Testis (tissue), 3 donors: ENCODE data around the gene RAB27B. TPM values are rescaled to one million over a fixed set of nuclear protein-coding genes. Genes with fewer than 3 reads are reported as not detected.

Source experiments
- DNase-seq: peaks from one replicate; pipeline ENCODE4 v3.0.0-alpha.2; 2019
- H3K27ac ChIP-seq, 2 donors: fragments of 200-600 bp; sonication (generic); one replicate each; pipeline ENCODE4 v1.5.1; 2019
- H3K27me3 ChIP-seq: fragments of 200-600 bp; sonication (generic); one replicate; pipeline ENCODE4 v1.5.1; 2019
- H3K36me3 ChIP-seq: fragments of 200-600 bp; sonication (generic); one replicate; pipeline ENCODE4 v1.5.1; 2017; ENCODE audit warnings: low read depth; ENCODE audit errors: missing control alignments
- H3K4me1 ChIP-seq: fragments of 200-600 bp; sonication (generic); one replicate; pipeline ENCODE4 v1.5.1; 2019
- H3K4me3 ChIP-seq, 2 donors: fragments of 200-600 bp; sonication (generic); one replicate each; pipeline ENCODE4 v1.5.1; 2017 to 2019
- H3K9me3 ChIP-seq: fragments of 200-600 bp; sonication (generic); one replicate; pipeline ENCODE4 v1.5.1; 2017
- POLR2A ChIP-seq: fragments of 450-650 bp; IDR thresholded peaks from one replicate; pipeline ENCODE4 v1.6.1; 2017; ENCODE audit warnings: antibody characterized with exemption, mild to moderate bottlenecking, moderate library complexity
- WGBS, 2 donors: methylation state at CpG; one replicate each; pipeline ENCODE4 v1.1.5; 2018; 5-methylcytosine and 5-hydroxymethylcytosine counted together
- intact Hi-C: fragments of 100-400 bp; cut with DNase I; formaldehyde crosslinking; loops from one replicate; pipeline ENCODE4 v1.15.1; 2023; ENCODE audit warnings: low total_unique reads
- polyA plus RNA-seq: library from polyadenylated mRNA; stranded (reverse); fragments of 350-450 nt; fragmentation: Illumina TruSeq; extraction: RNeasy Lipid Tissue Mini Kit (QIAGEN cat#74804); gene quantifications from one replicate; pipeline ENCODE4 v1.2.3, GENCODE V29; 2014; ENCODE audit warnings: low read depth, low replicate concordance; ENCODE audit not compliant: insufficient read depth
- total RNA-seq, 2 donors: library from RNA; depleted of rRNA; stranded (reverse); fragments of >200 nt; gene quantifications; one replicate each; pipeline ENCODE4 v1.2.3, GENCODE V29; 2016
- TF ChIP-seq, protein P1 (sequence below), 3 experiments: fragments of 450-650 bp in 2 of 3; fragments of 200-600 bp in 1 of 3; sonication (generic) in 1 of 3; IDR thresholded peaks; one replicate each; pipeline ENCODE4 v1.5.1; 2016 to 2019; ENCODE audit warnings: antibody characterized with exemption in 3 of 3, mild to moderate bottlenecking in 2 of 3, moderate library complexity in 1 of 3

RAB27B gene
- total and polyA plus RNA-seq, 3 donors from 2014 or later, result 0.93 to 5.8 (median 1.7) TPM

DNA sequence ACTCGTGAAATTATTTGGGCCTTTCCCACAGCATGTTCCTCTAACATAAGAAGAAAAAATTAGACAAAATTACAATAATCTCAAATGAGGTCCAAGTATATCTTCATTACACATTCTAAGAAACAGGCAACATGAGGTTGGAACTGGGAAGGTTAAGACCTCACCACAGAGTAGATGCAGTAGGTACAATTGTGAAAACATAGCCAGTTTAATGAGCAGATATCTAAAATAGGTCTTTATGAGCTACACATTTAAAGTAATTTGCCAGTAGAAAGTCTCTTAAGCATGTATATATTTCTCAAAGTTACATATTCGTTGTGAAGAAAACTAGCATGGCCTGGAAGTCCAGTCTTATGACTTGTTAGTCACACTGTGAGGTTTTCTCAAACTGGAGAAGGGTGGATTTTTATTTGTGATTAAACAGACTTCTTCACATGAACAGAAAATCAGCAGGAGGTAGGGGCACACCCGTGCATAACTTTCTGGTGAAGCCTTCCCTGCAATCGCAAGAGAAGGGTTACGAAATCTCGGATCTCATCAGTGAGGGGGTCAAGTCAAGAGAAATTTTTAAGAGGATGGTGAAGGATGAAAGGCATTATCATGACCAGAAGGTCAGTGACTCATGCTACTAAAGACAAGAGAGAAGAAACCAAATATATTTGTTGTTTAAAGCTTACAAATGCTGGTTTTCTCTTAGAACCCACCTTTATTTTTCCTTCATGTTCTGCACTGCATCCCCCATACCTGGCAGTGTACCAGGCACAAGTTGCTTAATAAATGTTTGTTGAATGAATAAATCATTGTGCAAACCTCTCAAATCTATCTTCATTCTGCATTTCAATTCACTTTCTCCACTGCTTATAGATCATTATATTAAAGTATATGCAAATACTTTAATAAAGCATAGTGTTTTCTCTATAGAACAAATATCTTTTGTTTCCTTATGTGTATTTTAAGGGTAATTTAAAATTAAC, 5.1 kb upstream of the RAB27B start:
- Histone ChIP-seq H3K9me3 (no peaks in the 10 kb centered on the region), H3K27ac (no peak overlapping the region), H3K27me3 (no peaks in the 10 kb centered on the region), H3K36me3 (no peaks in the 10 kb centered on the region), H3K4me3 (no peak overlapping the region), H3K4me1 (no peaks in the 10 kb centered on the region)
- WGBS, 2 donors, result 87 to 89% methylated on average over 6 of the region's 6 CpGs
- DNase-seq, result no peak
- TF ChIP-seq, protein P1, sequence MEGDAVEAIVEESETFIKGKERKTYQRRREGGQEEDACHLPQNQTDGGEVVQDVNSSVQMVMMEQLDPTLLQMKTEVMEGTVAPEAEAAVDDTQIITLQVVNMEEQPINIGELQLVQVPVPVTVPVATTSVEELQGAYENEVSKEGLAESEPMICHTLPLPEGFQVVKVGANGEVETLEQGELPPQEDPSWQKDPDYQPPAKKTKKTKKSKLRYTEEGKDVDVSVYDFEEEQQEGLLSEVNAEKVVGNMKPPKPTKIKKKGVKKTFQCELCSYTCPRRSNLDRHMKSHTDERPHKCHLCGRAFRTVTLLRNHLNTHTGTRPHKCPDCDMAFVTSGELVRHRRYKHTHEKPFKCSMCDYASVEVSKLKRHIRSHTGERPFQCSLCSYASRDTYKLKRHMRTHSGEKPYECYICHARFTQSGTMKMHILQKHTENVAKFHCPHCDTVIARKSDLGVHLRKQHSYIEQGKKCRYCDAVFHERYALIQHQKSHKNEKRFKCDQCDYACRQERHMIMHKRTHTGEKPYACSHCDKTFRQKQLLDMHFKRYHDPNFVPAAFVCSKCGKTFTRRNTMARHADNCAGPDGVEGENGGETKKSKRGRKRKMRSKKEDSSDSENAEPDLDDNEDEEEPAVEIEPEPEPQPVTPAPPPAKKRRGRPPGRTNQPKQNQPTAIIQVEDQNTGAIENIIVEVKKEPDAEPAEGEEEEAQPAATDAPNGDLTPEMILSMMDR (IDR thresholded peaks at IDR 0.05), result no peak
- TF ChIP-seq POLR2A, result no peak
- intact Hi-C loops, result no loop called here

DNA sequence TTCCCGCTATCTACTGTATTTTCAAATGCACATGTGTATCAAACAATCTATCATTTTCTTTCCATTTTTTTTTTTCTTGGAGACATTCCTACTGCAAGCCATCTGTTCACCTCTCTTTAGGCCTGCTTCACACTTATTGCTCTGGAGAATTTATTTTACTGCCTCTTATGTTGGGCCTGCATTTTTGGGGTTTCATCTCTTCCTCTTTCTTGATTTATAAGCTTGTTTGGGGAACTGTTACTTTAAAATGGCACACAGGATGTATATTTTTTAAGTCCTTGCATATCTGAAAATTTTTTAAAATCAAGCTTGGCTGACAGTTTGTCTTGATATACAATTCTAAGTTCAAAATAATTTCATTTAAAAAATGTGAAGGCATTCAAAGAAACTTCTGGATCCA, 3.5 kb upstream of the RAB27B start:
- intact Hi-C loops, result no loop called here
- no peaks in the 10 kb centered on the region for H3K4me1 ChIP-seq
- 91 to 93% methylated on average over 1 of the region's 1 CpG for WGBS, 2 donors
- no peaks in the 10 kb centered on the region for H3K9me3 ChIP-seq
- no peak for DNase-seq
- no peaks in the 10 kb centered on the region for H3K36me3 ChIP-seq
- H3K27ac ChIP-seq, result no peak overlapping the region
- no peak overlapping the region for H3K4me3 ChIP-seq
- TF ChIP-seq POLR2A, result no peak
- TF ChIP-seq, protein P1 (IDR thresholded peaks at IDR 0.05), result no peak
- H3K27me3 ChIP-seq, result no peaks in the 10 kb centered on the region

DNA sequence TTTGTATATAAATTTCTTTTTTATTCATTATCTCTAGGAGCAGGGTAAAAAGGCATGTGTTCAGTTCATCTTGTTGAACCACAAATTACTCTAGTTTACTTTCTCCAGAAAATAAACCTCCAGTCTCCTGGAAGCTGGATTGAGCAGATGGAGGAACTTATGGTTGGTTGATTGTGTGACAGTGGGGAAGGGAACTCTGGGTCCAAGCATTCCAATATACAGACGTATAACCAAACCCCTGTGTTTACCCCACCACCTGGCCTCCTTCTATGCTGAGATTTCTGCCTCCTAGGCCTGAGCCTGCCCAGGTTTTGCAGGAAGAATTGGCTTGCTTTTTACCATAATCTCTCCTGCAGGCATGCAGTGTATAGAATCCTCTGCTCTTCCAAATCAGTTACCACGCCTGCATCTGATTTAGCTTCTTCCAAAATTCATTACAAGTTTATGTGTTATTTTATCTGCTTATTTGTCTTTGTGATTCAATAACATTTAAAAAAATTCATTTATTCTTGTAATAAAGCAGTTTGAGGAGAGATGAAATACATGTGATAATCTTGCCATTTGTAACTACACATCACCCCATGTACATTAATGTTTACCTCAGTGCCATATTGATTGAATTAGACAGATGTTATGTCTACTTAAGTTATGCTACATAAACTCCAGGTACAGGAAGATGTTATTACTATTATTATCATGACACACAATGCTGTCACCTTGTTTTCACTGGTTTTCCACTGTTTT, 2.5 kb upstream of the RAB27B start:
- Histone ChIP-seq H3K9me3 (no peaks in the 10 kb centered on the region), H3K4me3 (no peak overlapping the region), H3K27ac (no peak overlapping the region), H3K4me1 (no peaks in the 10 kb centered on the region), H3K36me3 (no peaks in the 10 kb centered on the region), H3K27me3 (no peaks in the 10 kb centered on the region)
- DNase-seq, result no peak
- intact Hi-C loops, result no loop called here
- 87 to 95% methylated on average over 2 of the region's 2 CpGs for WGBS, 2 donors
- no peak for TF ChIP-seq POLR2A
- TF ChIP-seq, protein P1 (IDR thresholded peaks at IDR 0.05), result no peak

DNA sequence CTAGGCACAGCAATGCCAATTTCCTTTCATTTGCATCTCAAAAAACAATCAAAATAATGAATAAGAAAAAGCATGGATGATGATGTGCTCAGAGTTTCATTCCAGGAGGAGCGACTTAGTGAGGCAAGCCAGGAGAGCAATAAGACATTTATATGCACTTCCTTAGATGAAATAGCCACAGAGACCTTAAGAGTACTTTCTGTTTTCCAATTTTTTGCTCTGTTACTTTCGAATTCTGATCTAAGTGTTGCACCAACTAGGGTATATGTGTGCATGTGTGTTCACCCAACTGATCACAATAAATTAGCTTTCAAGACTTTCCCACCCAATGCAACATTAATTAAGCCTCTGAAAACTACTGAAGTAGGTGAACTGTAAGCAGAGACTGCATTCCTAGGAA, 709 bp downstream of the RAB27B start:
- WGBS, 2 donors, result 9 to 19% methylated on average over 2 of the region's 2 CpGs
- no peaks in the 10 kb centered on the region for H3K27me3 ChIP-seq
- intact Hi-C loops, result no loop called here
- no peak overlapping the region for H3K27ac ChIP-seq
- no peaks in the 10 kb centered on the region for H3K36me3 ChIP-seq
- no peaks in the 10 kb centered on the region for H3K4me1 ChIP-seq
- no peaks in the 10 kb centered on the region for H3K9me3 ChIP-seq
- peak overlapping the region in 1 of 2 donors; percentile 48 for H3K4me3 ChIP-seq
- DNase-seq, result no peak
- no peak for TF ChIP-seq POLR2A
- TF ChIP-seq, protein P1 (IDR thresholded peaks at IDR 0.05), result no peak
